ENCODE measurements around the gene FNDC11. TPM values are rescaled to one million over a fixed set of nuclear protein-coding genes. Genes with fewer than 3 reads are reported as not detected.

FNDC11 gene
- total RNA-seq, 5 donors from 2014 or later (not counting 1 experiment from before 2014, with no cell fraction given): 0.38 to 1.8 (median 0.70) TPM

DNA sequence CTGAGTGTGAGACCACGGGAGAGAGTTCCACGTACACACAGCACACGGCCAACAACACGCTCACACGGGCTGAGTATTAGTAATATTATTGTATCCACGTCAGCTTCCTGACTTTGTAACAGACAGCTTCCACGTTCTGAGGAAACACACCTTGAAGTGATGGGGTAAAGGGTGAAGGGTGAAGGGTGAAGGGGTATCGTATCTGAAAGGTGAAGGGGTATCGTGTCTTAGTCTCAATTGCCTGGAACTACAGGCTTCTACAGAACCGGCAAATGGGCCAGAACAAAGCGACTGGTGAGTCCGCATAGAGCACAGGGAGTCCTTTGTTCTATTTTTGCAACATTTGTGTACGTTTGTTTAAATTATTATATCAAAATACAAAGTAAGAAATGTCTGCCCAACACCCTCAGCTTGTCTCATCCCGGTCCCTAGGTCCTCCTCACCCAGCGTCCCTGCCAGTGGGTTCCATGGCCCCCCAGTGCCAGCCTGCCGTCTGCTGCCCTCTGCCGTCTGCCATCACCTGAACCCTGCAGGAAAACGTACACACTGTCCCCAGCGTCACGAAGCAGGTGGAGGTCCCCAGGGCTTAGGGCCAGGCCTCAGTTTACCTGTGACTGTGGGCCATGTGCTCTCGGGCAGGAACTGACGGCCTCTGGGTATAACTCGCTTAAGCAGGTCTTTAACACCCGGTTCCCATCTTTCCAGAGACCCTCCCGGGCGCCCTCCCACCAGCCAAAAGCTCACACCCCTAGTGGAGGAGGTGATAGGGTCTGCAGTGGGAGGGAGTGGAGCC is 24.5 kb downstream of the FNDC11 start:
- Mint-ChIP-seq H3K9me3 (no peaks in the 10 kb centered on the region), H3K27me3 (no peaks in the 10 kb centered on the region), H3K36me3 (no peaks in the 10 kb centered on the region), H3K27ac (no peak overlapping the region), H3K4me3 (no peak overlapping the region), H3K4me1 (peaks cover 7 to 8% (median 7%) of the 10 kb centered on the region in 3 donors)
- Histone ChIP-seq H3K4me1 (ENCODE audit: control insufficient read depth in 1 of 2, extremely low read depth in 1 of 2, insufficient read depth in 2 of 2, low read length in 2 of 2) (peaks cover 0 to 25% of the 10 kb centered on the region in 2 experiments), H3K4me3 (ENCODE audit: control insufficient read depth in 1 of 2, extremely low read depth in 1 of 2, low read length in 1 of 2) (no peak overlapping the region), H3K36me3 (ENCODE audit: control insufficient read depth in 2 of 2, extremely low read depth in 1 of 2, insufficient read depth in 1 of 2, low read length in 1 of 2) (no peaks in the 10 kb centered on the region), H3K9me3 (no peaks in the 10 kb centered on the region), H3K27ac (ENCODE audit: low read length) (no peak overlapping the region), H3K27me3 (replicated peaks in 1 of 2; ENCODE audit: control insufficient read depth in 2 of 2, extremely low read depth in 1 of 2, insufficient read depth in 2 of 2, low read length in 1 of 2) (peaks cover 0 to 43% of the 10 kb centered on the region in 2 experiments)
- CTCF ChIA-PET: interaction anchor here in 1 of 2 donors (0.6 kb wide), 1 partner anchor 36 kb away, joined by 4 read pairs; no protein-coding TSS in a partner anchor
- ATAC-seq (replicated peaks in 1 of 4): no peak
- POLR2A ChIA-PET: no interaction called here
- 77% methylated on average over 15 of the region's 26 CpGs for WGBS (ENCODE audit: insufficient coverage)
- DNase-seq: no peak

GRCh38 chr20:63579017-63579694 is 25.2 kb downstream of the FNDC11 start:
- Histone ChIP-seq H3K27me3 (replicated peaks in 1 of 2; ENCODE audit: control insufficient read depth in 2 of 2, extremely low read depth in 1 of 2, insufficient read depth in 2 of 2, low read length in 1 of 2) (peaks cover 0 to 41% of the 10 kb centered on the region in 2 experiments), H3K27ac (ENCODE audit: low read length) (no peak overlapping the region), H3K36me3 (ENCODE audit: control insufficient read depth in 2 of 2, extremely low read depth in 1 of 2, insufficient read depth in 1 of 2, low read length in 1 of 2) (no peaks in the 10 kb centered on the region), H3K9me3 (no peaks in the 10 kb centered on the region), H3K4me1 (ENCODE audit: control insufficient read depth in 1 of 2, extremely low read depth in 1 of 2, insufficient read depth in 2 of 2, low read length in 2 of 2) (peaks cover 0 to 20% of the 10 kb centered on the region in 2 experiments), H3K4me3 (ENCODE audit: control insufficient read depth in 1 of 2, extremely low read depth in 1 of 2, low read length in 1 of 2) (no peak overlapping the region)
- Mint-ChIP-seq H3K27ac (no peak overlapping the region), H3K4me1 (peaks cover 7 to 8% (median 7%) of the 10 kb centered on the region in 3 donors), H3K36me3 (no peaks in the 10 kb centered on the region), H3K9me3 (no peaks in the 10 kb centered on the region), H3K27me3 (no peaks in the 10 kb centered on the region), H3K4me3 (no peak overlapping the region)
- ChIA-PET POLR2A (no interaction called here), CTCF (no interaction called here)
- ATAC-seq (replicated peaks in 1 of 4) (no peak), DNase-seq (no peak)
- WGBS (ENCODE audit: insufficient coverage): 74% methylated on average over 9 of the region's 19 CpGs

GRCh38 chr20:63580796-63581461 is 27.0 kb downstream of the FNDC11 start:
- ATAC-seq (replicated peaks in 1 of 4) (peak; percentile 94 to 97 (median 96)), DNase-seq (peak; percentile 44 to 84 (median 75))
- ChIA-PET CTCF (interaction anchor here in 1 of 2 donors (0.5 to 1.1 kb wide), 3 partner anchors 43 to 61 kb away, joined by 3 to 5 read pairs (median 3); partner anchors contain the start of gene PTK6), POLR2A (no interaction called here)
- Histone ChIP-seq H3K27ac (ENCODE audit: low read length) (no peak overlapping the region), H3K36me3 (ENCODE audit: control insufficient read depth in 2 of 2, extremely low read depth in 1 of 2, insufficient read depth in 1 of 2, low read length in 1 of 2) (no peaks in the 10 kb centered on the region), H3K9me3 (no peaks in the 10 kb centered on the region), H3K27me3 (replicated peaks in 1 of 2; ENCODE audit: control insufficient read depth in 2 of 2, extremely low read depth in 1 of 2, insufficient read depth in 2 of 2, low read length in 1 of 2) (peaks cover 0 to 28% of the 10 kb centered on the region in 2 experiments), H3K4me1 (ENCODE audit: control insufficient read depth in 1 of 2, extremely low read depth in 1 of 2, insufficient read depth in 2 of 2, low read length in 2 of 2) (peaks cover 0 to 13% of the 10 kb centered on the region in 2 experiments), H3K4me3 (ENCODE audit: control insufficient read depth in 1 of 2, extremely low read depth in 1 of 2, low read length in 1 of 2) (no peak overlapping the region)
- Mint-ChIP-seq H3K4me1 (peaks cover 6 to 12% (median 7%) of the 10 kb centered on the region in 3 donors), H3K4me3 (no peak overlapping the region), H3K27me3 (no peaks in the 10 kb centered on the region), H3K36me3 (peaks cover 3% of the 10 kb centered on the region), H3K27ac (no peak overlapping the region), H3K9me3 (no peaks in the 10 kb centered on the region)
- 37% methylated on average over 9 of the region's 12 CpGs for WGBS (ENCODE audit: insufficient coverage)

DNA sequence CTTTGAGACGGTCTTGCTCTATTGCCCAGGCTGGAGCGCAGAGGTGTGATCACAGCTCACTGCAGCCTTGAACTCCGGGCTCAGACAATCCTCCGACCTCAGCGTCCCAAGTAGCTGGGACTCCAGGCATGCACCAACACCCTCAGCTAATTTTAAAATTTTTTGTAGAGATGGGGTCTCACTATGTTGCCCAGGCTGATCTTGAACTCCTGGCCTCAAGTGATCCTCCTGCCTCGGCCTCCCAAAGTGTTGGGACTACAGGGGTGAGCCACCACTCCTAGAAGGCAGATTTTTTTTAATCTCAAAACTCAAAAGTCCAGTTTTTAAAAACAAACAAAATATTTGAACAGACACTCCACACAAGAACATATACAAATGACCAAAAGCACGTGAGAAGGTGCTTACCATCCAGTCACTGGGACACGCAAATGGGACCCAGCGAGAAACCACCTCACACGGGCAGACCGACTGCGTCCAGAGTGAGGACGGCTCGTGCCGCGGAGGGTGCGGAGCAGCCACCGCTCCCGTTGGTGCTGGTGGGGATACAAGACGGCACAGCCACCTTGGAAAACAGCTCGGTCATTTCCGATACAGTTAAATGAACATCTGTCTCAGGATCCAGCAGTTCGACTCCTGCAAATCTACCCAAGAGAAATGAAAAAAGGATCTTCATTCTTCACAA is 28.6 kb downstream of the FNDC11 start:
- H3K36me3 ChIP-seq (ENCODE audit: control insufficient read depth in 2 of 2, extremely low read depth in 1 of 2, insufficient read depth in 1 of 2, low read length in 1 of 2): peaks cover 0 to 2% of the 10 kb centered on the region in 2 donors
- CTCF ChIA-PET: no interaction called here
- no peaks in the 10 kb centered on the region for H3K9me3 Mint-ChIP-seq
- POLR2A ChIA-PET: no interaction called here
- H3K4me3 ChIP-seq (ENCODE audit: control insufficient read depth in 1 of 2, extremely low read depth in 1 of 2, low read length in 1 of 2): no peak overlapping the region
- H3K27me3 ChIP-seq (replicated peaks in 1 of 2; ENCODE audit: control insufficient read depth in 2 of 2, extremely low read depth in 1 of 2, insufficient read depth in 2 of 2, low read length in 1 of 2): peaks cover 0 to 25% of the 10 kb centered on the region in 2 experiments
- H3K27ac ChIP-seq (ENCODE audit: low read length): no peak overlapping the region
- peaks cover 11 to 18% (median 12%) of the 10 kb centered on the region in 3 donors for H3K4me1 Mint-ChIP-seq
- WGBS (ENCODE audit: insufficient coverage): 95% methylated on average over 20 of the region's 23 CpGs
- DNase-seq (no peak), ATAC-seq (replicated peaks in 1 of 4) (no peak)
- no peak overlapping the region for H3K27ac Mint-ChIP-seq
- H3K4me3 Mint-ChIP-seq: no peak overlapping the region
- H3K4me1 ChIP-seq (ENCODE audit: control insufficient read depth in 1 of 2, extremely low read depth in 1 of 2, insufficient read depth in 2 of 2, low read length in 2 of 2): peaks cover 1 to 19% of the 10 kb centered on the region in 2 experiments
- H3K36me3 Mint-ChIP-seq: peaks cover 4% of the 10 kb centered on the region
- no peaks in the 10 kb centered on the region for H3K27me3 Mint-ChIP-seq
- no peaks in the 10 kb centered on the region for H3K9me3 ChIP-seq

DNA sequence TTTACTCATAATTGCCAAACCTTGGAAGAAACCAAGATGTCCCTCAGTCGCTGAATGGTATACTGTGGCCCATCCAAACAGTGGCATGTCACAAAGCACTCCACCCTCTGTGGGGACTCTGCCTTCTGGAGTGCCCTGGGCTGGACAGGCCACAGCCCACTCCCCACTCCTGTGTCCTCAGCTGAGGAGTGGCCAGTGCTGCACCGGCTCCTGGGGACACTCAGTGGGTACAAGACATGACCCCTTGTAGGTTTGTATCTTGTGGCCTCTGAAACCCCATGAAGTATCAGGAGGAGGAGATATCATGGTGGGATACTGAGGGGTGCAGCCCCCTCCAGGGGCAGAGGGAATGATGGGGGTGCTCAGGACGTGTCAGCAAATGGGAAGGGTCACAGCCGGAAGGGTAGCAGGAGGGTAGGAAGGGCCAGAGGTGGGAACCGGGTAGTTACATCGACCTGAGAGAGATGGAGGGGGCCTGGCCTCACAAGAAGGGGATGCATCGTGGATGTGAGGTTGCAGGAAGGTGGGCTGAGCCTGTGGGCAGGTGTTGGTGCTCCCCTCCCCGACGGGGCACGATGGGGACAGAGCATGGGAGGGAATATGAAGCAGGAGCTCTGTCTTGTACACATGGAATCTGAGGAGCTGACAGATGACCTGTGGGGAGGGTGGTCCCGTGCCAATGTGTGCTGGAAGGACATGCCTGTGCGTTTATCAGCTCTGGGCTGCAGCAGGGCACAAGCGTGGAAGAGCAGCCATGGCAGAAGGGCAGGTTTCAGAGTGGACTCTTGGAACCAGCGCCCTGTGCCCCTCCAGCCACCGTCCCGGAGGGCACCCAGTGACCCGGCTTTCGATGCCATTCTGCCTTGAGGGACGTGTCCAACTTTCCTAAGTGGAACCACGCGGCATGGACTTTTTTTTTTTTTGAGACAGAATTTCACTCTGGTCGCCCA is 31.9 kb downstream of the FNDC11 start:
- Mint-ChIP-seq H3K36me3 (peaks cover 17% of the 10 kb centered on the region), H3K27me3 (no peaks in the 10 kb centered on the region), H3K4me3 (no peak overlapping the region), H3K4me1 (peaks cover 12 to 23% (median 14%) of the 10 kb centered on the region in 3 donors), H3K27ac (no peak overlapping the region), H3K9me3 (no peaks in the 10 kb centered on the region)
- no peak for ATAC-seq (replicated peaks in 1 of 4)
- no peak for DNase-seq
- Histone ChIP-seq H3K4me3 (ENCODE audit: control insufficient read depth in 1 of 2, extremely low read depth in 1 of 2, low read length in 1 of 2) (no peak overlapping the region), H3K9me3 (no peaks in the 10 kb centered on the region), H3K27ac (ENCODE audit: low read length) (no peak overlapping the region), H3K4me1 (ENCODE audit: control insufficient read depth in 1 of 2, extremely low read depth in 1 of 2, insufficient read depth in 2 of 2, low read length in 2 of 2) (peaks cover 2 to 25% of the 10 kb centered on the region in 2 experiments), H3K36me3 (ENCODE audit: control insufficient read depth in 2 of 2, extremely low read depth in 1 of 2, insufficient read depth in 1 of 2, low read length in 1 of 2) (peaks cover 6 to 16% of the 10 kb centered on the region in 2 donors), H3K27me3 (replicated peaks in 1 of 2; ENCODE audit: control insufficient read depth in 2 of 2, extremely low read depth in 1 of 2, insufficient read depth in 2 of 2, low read length in 1 of 2) (peaks cover 0 to 6% of the 10 kb centered on the region in 2 experiments)
- POLR2A ChIA-PET: no interaction called here
- CTCF ChIA-PET: interaction anchor here in 1 of 2 donors (0.6 kb wide), 1 partner anchor 131 kb away, joined by 3 read pairs; no protein-coding TSS in a partner anchor
- WGBS (ENCODE audit: insufficient coverage): 91% methylated on average over 18 of the region's 22 CpGs

Measured in T-cell (primary cell).